Endometrial microvascular endothelial cells (primary cell): ENCODE results near the gene PDZRN3. TPM values are rescaled to one million over a fixed set of nuclear protein-coding genes. Genes with fewer than 3 reads are reported as not detected.

Experiments
- in situ Hi-C: cut with HindIII; loops from 2 replicates; pipeline ENCODE4 v1.10.0; 2017; ENCODE audit warnings: low sequenced_read_pairs, low pct_unique_long_range_greater_than_20kb; ENCODE audit errors: inconsistent ontology term
- total RNA-seq: library from RNA; depleted of rRNA; stranded (reverse); fragments of >200 nt; gene quantifications from one replicate; pipeline ENCODE4 v1.2.3, GENCODE V29; 2015; ENCODE audit errors: inconsistent ontology term

The PDZRN3 gene
- total RNA-seq, 1 donor from 2014 or later, result not detected

GRCh38 chr3:73342077-73342476 is 282.7 kb downstream of the PDZRN3 start:
- in situ Hi-C loops, result no loop called here

- in situ Hi-C loops, result no loop called here
Observed at GRCh38 chr3:73341272-73341935, 283.3 kb downstream of the PDZRN3 start.

GRCh38 chr3:73332558-73332957 is 292.2 kb downstream of the PDZRN3 start:
- in situ Hi-C loops, result no loop called here
